ENCODE measurements around the gene SRI.

SRI gene

GRCh38 chr7:88224601-88225275 is 4.9 kb upstream of the SRI start:
- peak; percentile 57 for DNase-seq (ENCODE audit: low spot score)

GRCh38 chr7:88223265-88223664 is 3.4 kb upstream of the SRI start:
- DNase-seq (ENCODE audit: low spot score): no peak

GRCh38 chr7:88218836-88219605 is 817 bp downstream of the SRI start:
- DNase-seq (ENCODE audit: low spot score): no peak

GRCh38 chr7:88218429-88218745 is 1.5 kb downstream of the SRI start:
- DNase-seq (ENCODE audit: low spot score): no peak

GRCh38 chr7:88217675-88218428 is 2.0 kb downstream of the SRI start:
- no peak for DNase-seq (ENCODE audit: low spot score)

GRCh38 chr7:88216276-88216675 is 3.6 kb downstream of the SRI start:
- no peak for DNase-seq (ENCODE audit: low spot score)

- DNase-seq (ENCODE audit: low spot score): no peak
These were observed 4.5 kb downstream of the SRI start for GRCh38 chr7:88215295-88215694.

GRCh38 chr7:88214456-88214855 is 5.4 kb downstream of the SRI start:
- DNase-seq (ENCODE audit: low spot score): no peak

GRCh38 chr7:88212918-88213317 is 6.9 kb downstream of the SRI start:
- DNase-seq (ENCODE audit: low spot score): no peak

GRCh38 chr7:88208521-88208920 is 11.3 kb downstream of the SRI start:
- DNase-seq (ENCODE audit: low spot score): no peak

GRCh38 chr7:88206254-88206653 is 13.6 kb downstream of the SRI start:
- no peak for DNase-seq (ENCODE audit: low spot score)

- DNase-seq (ENCODE audit: low spot score): no peak
These were observed 14.7 kb downstream of the SRI start for GRCh38 chr7:88205179-88205578.

- DNase-seq (ENCODE audit: low spot score): no peak
These were observed 15.2 kb downstream of the SRI start for GRCh38 chr7:88204525-88205110.

GRCh38 chr7:88203401-88203800 is 16.4 kb downstream of the SRI start:
- DNase-seq (ENCODE audit: low spot score): no peak

GRCh38 chr7:88202799-88203198 is 17.0 kb downstream of the SRI start:
- no peak for DNase-seq (ENCODE audit: low spot score)

- DNase-seq (ENCODE audit: low spot score): no peak
These were observed 17.6 kb downstream of the SRI start for GRCh38 chr7:88202278-88202677.

- DNase-seq (ENCODE audit: low spot score): no peak
These were observed 18.5 kb downstream of the SRI start for GRCh38 chr7:88201305-88201704.

GRCh38 chr7:88200789-88201188 is 19.0 kb downstream of the SRI start:
- no peak for DNase-seq (ENCODE audit: low spot score)

GRCh38 chr7:88200261-88200660 is 19.6 kb downstream of the SRI start:
- DNase-seq (ENCODE audit: low spot score): no peak

- no peak for DNase-seq (ENCODE audit: low spot score)
These were observed 27.9 kb downstream of the SRI start for GRCh38 chr7:88191911-88192310.

- DNase-seq (ENCODE audit: low spot score): no peak
These were observed 34.2 kb downstream of the SRI start for GRCh38 chr7:88185650-88186049.

- no peak for DNase-seq (ENCODE audit: low spot score)
These were observed 35.0 kb downstream of the SRI start for GRCh38 chr7:88184848-88185304.

- no peak for DNase-seq (ENCODE audit: low spot score)
These were observed 36.8 kb downstream of the SRI start for GRCh38 chr7:88183051-88183450.

All from LoVo (cell line).